WERI-Rb-1 (cell line): Measurements from ENCODE around the gene PPP3CA.

ENCODE experiments used
- DNase-seq: peaks from one replicate; pipeline ENCODE4 v3.0.0-alpha.2; 2020
- H3K27ac ChIP-seq: fragments of 250-450 bp; sonication (Bioruptor Pico); 2 replicates; pipeline ENCODE4 v1.5.1; 2020; ENCODE audit warnings: mild to moderate bottlenecking, moderate library complexity
- H3K27me3 ChIP-seq: fragments of 250-450 bp; sonication (Bioruptor Pico); 2 replicates; pipeline ENCODE4 v1.5.1; 2021; ENCODE audit warnings: mild to moderate bottlenecking, low read depth, moderate library complexity; ENCODE audit not compliant: insufficient read depth, severe bottlenecking
- H3K36me3 ChIP-seq: fragments of 250-450 bp; sonication (Bioruptor Pico); 2 replicates; pipeline ENCODE4 v1.5.1; 2020; ENCODE audit warnings: mild to moderate bottlenecking, moderate library complexity
- H3K4me3 ChIP-seq: 2 replicates; pipeline ENCODE4 v1.5.1; 2011; ENCODE audit warnings: low read depth, mild to moderate bottlenecking, control low read depth, low read length
- H3K9me3 ChIP-seq: fragments of 250-450 bp; sonication (Bioruptor Pico); 2 replicates; pipeline ENCODE4 v1.5.1; 2021; ENCODE audit warnings: mild to moderate bottlenecking, moderate library complexity; ENCODE audit not compliant: severe bottlenecking
- CTCF ChIP-seq: IDR thresholded peaks from 2 replicates; pipeline ENCODE4 v1.5.1; 2011; ENCODE audit warnings: low read depth, mild to moderate bottlenecking, control low read depth, inconsistent platforms, low read length

Gene PPP3CA

GRCh38 chr4:101128473-101128872 lies 218.9 kb downstream of the PPP3CA start:
- TF ChIP-seq CTCF, result no peak
- Histone ChIP-seq H3K9me3 (no peaks in the 10 kb centered on the region), H3K36me3 (no peaks in the 10 kb centered on the region), H3K27me3 (no peaks in the 10 kb centered on the region), H3K27ac (no peak overlapping the region), H3K4me3 (no peak overlapping the region)
- no peak for DNase-seq

GRCh38 chr4:101127176-101127790 lies 220.0 kb downstream of the PPP3CA start:
- Histone ChIP-seq H3K27ac (no peak overlapping the region), H3K27me3 (no peaks in the 10 kb centered on the region), H3K9me3 (no peaks in the 10 kb centered on the region), H3K36me3 (no peaks in the 10 kb centered on the region), H3K4me3 (no peak overlapping the region)
- no peak for TF ChIP-seq CTCF
- no peak for DNase-seq

GRCh38 chr4:101126059-101126458 lies 221.3 kb downstream of the PPP3CA start:
- no peak for TF ChIP-seq CTCF

GRCh38 chr4:101125045-101125942 lies 222.0 kb downstream of the PPP3CA start:
- no peaks in the 10 kb centered on the region for H3K36me3 ChIP-seq
- TF ChIP-seq CTCF, result no peak
- H3K27ac ChIP-seq, result no peak overlapping the region
- H3K4me3 ChIP-seq, result no peak overlapping the region
- H3K27me3 ChIP-seq, result no peaks in the 10 kb centered on the region
- DNase-seq, result no peak
- no peaks in the 10 kb centered on the region for H3K9me3 ChIP-seq

More at GRCh38 chr4:101126059-101126458, 221.3 kb downstream of the PPP3CA start:
- no peak for DNase-seq
- Histone ChIP-seq H3K36me3 (no peaks in the 10 kb centered on the region), H3K9me3 (no peaks in the 10 kb centered on the region), H3K27me3 (no peaks in the 10 kb centered on the region), H3K4me3 (no peak overlapping the region), H3K27ac (no peak overlapping the region)

GRCh38 chr4:101123231-101123630 lies 224.1 kb downstream of the PPP3CA start:
- DNase-seq, result no peak
- Histone ChIP-seq H3K4me3 (no peak overlapping the region), H3K36me3 (no peaks in the 10 kb centered on the region), H3K27me3 (no peaks in the 10 kb centered on the region), H3K9me3 (no peaks in the 10 kb centered on the region), H3K27ac (no peak overlapping the region)
- no peak for TF ChIP-seq CTCF
